Fibroblast of skin of left biceps (primary cell): Measurements from ENCODE around the gene KCTD16.

Experiments used
- DNase-seq, 2 experiments: peaks; one replicate each; pipeline ENCODE4 v3.0.0-alpha.2; 2013; ENCODE audit warnings: low read depth in 2 of 2

The KCTD16 gene

GRCh38 chr5:144460600-144460999 is 289.9 kb downstream of the KCTD16 start:
- no peak for DNase-seq

- DNase-seq = no peak
Measured at GRCh38 chr5:144462577-144462976, 291.9 kb downstream of the KCTD16 start.

- DNase-seq = no peak
Measured at GRCh38 chr5:144463481-144464223, 293.0 kb downstream of the KCTD16 start.

GRCh38 chr5:144464306-144464705 is 293.6 kb downstream of the KCTD16 start:
- no peak for DNase-seq

- DNase-seq = no peak
Measured at GRCh38 chr5:144465441-144465840, 294.8 kb downstream of the KCTD16 start.

GRCh38 chr5:144467792-144468191 is 297.1 kb downstream of the KCTD16 start:
- DNase-seq = no peak

GRCh38 chr5:144468571-144468970 is 297.9 kb downstream of the KCTD16 start:
- no peak for DNase-seq

- no peak for DNase-seq
Measured at GRCh38 chr5:144469106-144469505, 298.4 kb downstream of the KCTD16 start.

GRCh38 chr5:144472221-144472620 is 301.5 kb downstream of the KCTD16 start:
- no peak for DNase-seq

- no peak for DNase-seq
Measured at GRCh38 chr5:144473650-144474049, 303.0 kb downstream of the KCTD16 start.

- DNase-seq = no peak
Measured at GRCh38 chr5:144478565-144478964, 307.9 kb downstream of the KCTD16 start.

GRCh38 chr5:144481861-144482260 is 311.2 kb downstream of the KCTD16 start:
- DNase-seq = no peak

GRCh38 chr5:144484124-144484897 is 313.6 kb downstream of the KCTD16 start:
- peak; percentile 29 to 32 for DNase-seq

- no peak for DNase-seq
Measured at GRCh38 chr5:144485540-144485939, 314.9 kb downstream of the KCTD16 start.

- DNase-seq = no peak
Measured at GRCh38 chr5:144487207-144487606, 316.5 kb downstream of the KCTD16 start.

GRCh38 chr5:144487761-144488160 is 317.1 kb downstream of the KCTD16 start:
- no peak for DNase-seq

GRCh38 chr5:144503123-144503522 is 332.4 kb downstream of the KCTD16 start:
- DNase-seq = no peak

GRCh38 chr5:144504929-144505577 is 334.4 kb downstream of the KCTD16 start:
- DNase-seq = no peak

- no peak for DNase-seq
Measured at GRCh38 chr5:144510845-144511579, 340.3 kb downstream of the KCTD16 start.

GRCh38 chr5:144511580-144512072 is 341.0 kb downstream of the KCTD16 start:
- DNase-seq = no peak

- no peak for DNase-seq
Measured at GRCh38 chr5:144522698-144523097, 352.0 kb downstream of the KCTD16 start.

- no peak for DNase-seq
Measured at GRCh38 chr5:144525000-144525399, 354.3 kb downstream of the KCTD16 start.
